Renal cortical epithelial cell (primary cell): Measurements from ENCODE around the gene ALDH16A1. TPM values are rescaled to one million over a fixed set of nuclear protein-coding genes. Genes with fewer than 3 reads are reported as not detected.

Source experiments
- DNase-seq: peaks from one replicate; pipeline ENCODE4 v3.0.0-alpha.2; 2011; ENCODE audit warnings: low read depth
- total RNA-seq: library from RNA; depleted of rRNA; stranded (reverse); fragments of >200 nt; gene quantifications from 2 replicates; pipeline ENCODE4 v1.2.3, GENCODE V29; 2014

The ALDH16A1 gene
- total RNA-seq, 1 donor from 2014 or later: 30.5 TPM

- DNase-seq: no peak
Measured at GRCh38 chr19:49488046-49488862, 35.2 kb downstream of the ALDH16A1 start.

DNA sequence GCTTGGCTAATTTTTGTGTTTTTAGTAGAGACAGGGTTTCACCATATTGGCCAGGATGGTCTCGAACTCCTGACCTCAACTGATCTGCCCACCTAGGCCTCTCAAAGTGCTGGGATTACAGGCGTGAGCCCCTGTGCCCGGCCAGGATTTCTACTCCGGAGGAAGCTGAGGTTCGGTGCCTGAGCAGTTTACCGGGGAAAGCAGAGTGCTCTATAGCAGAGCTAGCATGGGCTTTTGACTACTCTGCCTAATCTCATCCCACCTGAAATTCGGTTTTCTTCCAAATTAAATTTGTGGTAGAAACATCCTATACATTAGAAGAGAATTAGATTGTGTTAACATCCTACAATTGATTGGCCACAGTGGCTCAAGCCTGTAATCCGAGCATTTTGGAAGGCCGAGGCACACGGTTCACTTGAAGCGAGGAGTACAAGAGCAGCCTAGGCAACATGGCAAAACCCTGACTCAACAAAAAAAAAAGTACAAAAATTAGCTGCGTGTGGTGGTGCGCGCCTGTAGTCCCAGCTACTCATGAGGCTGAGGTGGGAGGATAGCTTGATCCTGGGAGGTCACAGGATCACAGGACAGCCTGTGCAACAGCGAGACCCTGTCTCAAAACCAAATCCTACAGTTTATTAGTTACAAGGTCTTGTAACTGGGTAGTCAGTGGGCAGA is 36.0 kb downstream of the ALDH16A1 start:
- no peak for DNase-seq

GRCh38 chr19:49489601-49490167 is 36.7 kb downstream of the ALDH16A1 start:
- DNase-seq: no peak

DNA sequence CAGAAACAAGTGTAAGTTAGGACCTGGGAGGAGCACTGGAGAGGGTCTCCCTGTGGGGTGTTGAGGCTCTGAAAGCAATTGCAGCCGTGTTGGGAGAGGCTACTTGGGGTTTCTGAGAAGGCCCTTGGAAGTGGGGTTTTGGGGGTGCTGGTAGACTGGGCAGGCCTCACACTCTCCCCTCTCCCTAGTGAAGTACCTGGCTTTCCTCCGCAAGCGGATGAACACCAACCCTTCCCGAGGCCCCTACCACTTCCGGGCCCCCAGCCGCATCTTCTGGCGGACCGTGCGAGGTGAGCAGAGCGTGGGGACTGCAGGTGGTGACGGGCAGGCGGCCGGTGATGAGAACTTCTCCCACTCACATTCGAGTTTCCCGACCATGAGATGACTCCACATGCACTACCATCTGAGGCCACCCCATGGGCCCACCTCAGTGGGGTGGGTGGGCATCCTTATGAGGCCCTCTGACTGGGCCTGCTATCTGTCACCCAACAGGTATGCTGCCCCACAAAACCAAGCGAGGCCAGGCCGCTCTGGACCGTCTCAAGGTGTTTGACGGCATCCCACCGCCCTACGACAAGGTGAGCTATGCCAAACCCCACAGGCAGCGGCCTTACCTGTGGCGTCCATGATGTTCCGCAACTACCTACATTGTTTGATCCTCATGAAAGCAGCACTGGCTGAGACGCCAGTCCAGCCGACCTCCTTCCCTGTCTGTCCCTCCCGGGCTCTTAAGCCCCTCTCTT is 37.4 kb downstream of the ALDH16A1 start:
- no peak for DNase-seq

DNA sequence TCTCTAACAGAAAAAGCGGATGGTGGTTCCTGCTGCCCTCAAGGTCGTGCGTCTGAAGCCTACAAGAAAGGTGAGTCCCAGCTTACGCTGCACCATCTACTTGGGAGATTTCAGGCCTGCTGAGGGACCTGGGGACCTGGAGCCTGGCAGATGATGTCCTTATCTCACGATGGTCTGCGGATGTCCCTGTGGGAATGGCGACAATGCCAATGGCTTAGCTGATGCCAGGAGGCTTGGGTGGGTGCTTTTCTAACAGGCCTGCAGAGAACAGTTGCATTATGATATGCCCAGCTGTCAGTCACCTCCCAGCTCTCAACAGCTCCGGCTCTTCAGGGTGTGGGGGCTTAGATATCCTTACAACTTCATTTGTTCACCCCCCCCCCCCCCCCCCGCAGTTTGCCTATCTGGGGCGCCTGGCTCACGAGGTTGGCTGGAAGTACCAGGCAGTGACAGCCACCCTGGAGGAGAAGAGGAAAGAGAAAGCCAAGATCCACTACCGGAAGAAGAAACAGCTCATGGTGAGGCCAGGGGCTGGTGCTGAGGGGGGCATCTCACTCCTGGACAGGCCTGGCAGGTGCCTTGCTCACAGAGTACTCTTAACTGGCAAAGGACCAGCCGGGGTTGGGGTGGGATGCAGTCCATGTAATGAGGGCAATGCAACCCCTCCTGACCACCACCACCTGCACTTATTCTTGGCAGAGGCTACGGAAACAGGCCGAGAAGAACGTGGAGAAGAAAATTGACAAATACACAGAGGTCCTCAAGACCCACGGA is 38.2 kb downstream of the ALDH16A1 start:
- no peak for DNase-seq

GRCh38 chr19:49491804-49492572 is 39.0 kb downstream of the ALDH16A1 start:
- no peak for DNase-seq

GRCh38 chr19:49492573-49493405 is 39.8 kb downstream of the ALDH16A1 start:
- DNase-seq: no peak

GRCh38 chr19:49496574-49497008 is 43.6 kb downstream of the ALDH16A1 start:
- DNase-seq: no peak

- DNase-seq: no peak
Measured at GRCh38 chr19:49497047-49497788, 44.2 kb downstream of the ALDH16A1 start.

- DNase-seq: no peak
Measured at GRCh38 chr19:49497789-49498103, 44.7 kb downstream of the ALDH16A1 start.

- no peak for DNase-seq
Measured at GRCh38 chr19:49498475-49498874, 45.5 kb downstream of the ALDH16A1 start.

GRCh38 chr19:49499030-49499670 is 46.1 kb downstream of the ALDH16A1 start:
- DNase-seq: no peak

GRCh38 chr19:49502866-49503581 is 50.0 kb downstream of the ALDH16A1 start:
- peak; percentile 56 for DNase-seq

DNA sequence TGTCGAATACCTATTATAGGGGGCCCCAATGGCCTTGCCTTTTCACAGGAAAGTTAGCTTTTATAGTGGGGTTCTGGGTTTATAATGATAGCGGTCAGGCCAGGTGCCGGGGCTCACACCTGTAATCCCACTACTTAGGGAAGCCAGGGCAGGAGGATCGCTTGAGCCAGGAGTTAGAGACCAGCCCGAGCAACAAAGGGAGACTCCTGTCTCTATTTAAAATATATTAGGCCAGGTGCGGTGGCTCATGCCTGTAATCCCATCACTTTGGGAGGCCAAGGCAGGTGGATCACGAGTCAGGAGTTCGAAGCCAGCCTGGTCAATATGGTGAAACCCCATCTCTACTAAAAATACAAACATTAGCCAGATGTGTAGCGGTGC is 50.5 kb downstream of the ALDH16A1 start:
- no peak for DNase-seq

DNA sequence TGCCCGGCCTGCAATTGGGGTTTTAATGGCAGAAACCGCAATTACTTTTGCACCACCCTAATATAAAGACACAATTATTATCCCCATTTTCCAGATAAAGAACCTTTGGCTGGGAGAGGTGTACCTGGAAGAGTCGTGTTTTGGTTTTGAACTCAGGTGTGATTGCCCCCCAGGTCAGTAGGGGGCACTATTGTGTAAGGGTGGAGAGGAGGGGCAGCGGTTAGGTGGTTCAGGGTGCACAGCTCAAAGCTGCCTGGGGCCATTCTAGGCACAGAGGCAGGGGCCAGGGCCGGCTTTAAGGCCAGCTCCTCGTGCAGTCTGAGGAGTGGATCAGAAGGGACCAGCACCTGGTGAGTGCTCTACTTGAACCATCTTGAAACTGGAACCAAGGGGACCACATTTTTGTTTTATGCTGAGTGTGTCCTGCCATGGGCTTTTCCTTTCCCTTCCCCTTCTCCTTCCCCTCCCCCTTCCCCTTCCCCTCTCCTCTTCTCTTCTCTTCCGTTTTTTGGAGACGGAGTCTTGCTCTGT is 53.6 kb downstream of the ALDH16A1 start:
- DNase-seq: peak; percentile 34

DNA sequence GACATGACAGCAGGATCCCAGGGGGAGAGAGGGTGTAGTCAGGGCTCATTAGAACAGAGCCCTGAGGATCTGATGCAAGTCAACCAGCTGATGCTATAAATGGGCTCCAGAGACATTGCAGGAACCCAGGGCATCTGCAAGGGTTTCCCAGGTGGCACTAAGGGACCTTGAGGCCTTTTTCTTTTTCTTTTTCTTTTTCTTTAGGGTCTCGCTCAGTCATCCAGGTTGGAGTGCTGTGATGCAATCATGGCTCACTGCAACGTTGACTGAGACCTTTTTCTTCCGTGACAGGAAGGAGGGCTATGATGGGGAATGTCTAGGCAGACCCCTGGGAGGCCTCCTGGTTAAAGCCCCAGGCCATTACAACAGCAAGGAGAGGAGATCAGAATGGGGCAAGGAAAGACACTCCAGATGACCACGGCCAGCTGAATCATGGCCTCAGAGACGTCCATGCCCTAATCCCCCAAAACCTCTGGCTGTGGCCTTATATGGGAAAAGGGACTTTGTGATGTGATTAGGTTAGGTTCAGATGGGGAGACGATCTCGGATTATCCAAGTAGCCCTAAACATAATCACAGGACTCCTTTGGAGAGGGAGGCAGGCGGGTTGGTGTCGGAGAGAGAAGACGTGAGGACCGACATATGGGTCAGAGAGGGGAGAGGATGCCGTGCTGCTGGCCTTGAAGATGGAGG is 54.9 kb downstream of the ALDH16A1 start:
- no peak for DNase-seq
